ENCODE data around the gene RRAGC. TPM values are rescaled to one million over a fixed set of nuclear protein-coding genes. Genes with fewer than 3 reads are reported as not detected.

Gene RRAGC
- polyA plus RNA-seq, 2 of the 4 experiments (the other 2 are of a cell fraction) = 10.9 to 18.0 TPM

DNA sequence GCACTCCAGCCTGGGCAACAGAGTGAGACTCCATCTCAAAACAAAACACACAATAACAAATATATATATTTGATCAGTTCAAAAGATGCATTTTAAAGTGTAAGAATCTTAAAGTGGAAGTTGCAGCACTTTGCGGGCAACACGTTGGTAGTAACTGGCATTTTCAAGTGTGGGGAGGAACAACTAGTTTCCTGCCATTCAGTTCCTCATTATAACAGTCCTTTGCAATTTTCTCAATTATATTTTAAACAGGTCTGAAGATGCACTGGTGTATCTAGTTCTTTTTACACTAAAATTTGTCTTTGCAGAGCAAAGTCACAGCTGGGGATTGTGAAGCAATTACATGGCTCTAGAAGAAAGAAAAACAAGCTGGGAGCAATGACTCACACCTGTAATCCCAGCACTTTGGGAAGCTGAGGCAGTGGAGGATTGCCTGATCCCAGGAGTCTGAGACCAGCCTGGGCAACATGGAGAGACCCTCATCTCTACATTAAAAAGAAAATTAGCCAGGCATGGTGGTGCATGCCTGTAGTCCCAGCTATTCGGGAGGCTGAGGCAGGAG is 25.3 kb downstream of the RRAGC start (continued):
- TF ChIP-seq, protein P1, sequence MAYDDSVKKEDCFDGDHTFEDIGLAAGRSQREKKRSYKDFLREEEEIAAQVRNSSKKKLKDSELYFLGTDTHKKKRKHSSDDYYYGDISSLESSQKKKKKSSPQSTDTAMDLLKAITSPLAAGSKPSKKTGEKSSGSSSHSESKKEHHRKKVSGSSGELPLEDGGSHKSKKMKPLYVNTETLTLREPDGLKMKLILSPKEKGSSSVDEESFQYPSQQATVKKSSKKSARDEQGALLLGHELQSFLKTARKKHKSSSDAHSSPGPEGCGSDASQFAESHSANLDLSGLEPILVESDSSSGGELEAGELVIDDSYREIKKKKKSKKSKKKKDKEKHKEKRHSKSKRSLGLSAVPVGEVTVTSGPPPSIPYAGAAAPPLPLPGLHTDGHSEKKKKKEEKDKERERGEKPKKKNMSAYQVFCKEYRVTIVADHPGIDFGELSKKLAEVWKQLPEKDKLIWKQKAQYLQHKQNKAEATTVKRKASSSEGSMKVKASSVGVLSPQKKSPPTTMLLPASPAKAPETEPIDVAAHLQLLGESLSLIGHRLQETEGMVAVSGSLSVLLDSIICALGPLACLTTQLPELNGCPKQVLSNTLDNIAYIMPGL (CRISPR knock-in tag; IDR thresholded peaks at IDR 0.05; ENCODE audit: borderline replicate concordance) = no peak
- no peak for TF ChIP-seq TP53 (CRISPR knock-in tag; IDR thresholded peaks at IDR 0.05)
- TF ChIP-seq, protein P2, sequence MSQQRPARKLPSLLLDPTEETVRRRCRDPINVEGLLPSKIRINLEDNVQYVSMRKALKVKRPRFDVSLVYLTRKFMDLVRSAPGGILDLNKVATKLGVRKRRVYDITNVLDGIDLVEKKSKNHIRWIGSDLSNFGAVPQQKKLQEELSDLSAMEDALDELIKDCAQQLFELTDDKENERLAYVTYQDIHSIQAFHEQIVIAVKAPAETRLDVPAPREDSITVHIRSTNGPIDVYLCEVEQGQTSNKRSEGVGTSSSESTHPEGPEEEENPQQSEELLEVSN (IDR thresholded peaks at IDR 0.05; ENCODE audit: borderline replicate concordance, low read depth) = no peak

DNA sequence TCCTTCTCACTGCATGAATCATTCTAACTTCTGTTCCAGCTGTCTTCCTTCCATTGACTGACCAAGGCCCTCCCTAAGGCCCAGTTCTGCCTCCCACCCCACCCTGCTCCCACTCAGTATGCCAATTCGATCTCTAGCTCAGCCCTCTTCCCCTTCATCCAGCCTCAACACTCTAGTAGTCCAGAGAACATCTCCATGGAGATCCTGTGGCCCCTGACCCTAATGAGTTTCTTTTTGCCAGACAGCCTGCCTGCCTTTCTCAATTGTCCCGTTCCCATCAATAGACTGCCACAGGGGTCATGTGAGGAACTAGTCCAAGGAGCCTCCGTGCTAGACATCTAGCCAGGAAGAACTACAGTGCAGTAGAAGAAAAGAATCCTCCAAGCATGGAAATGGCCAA is 26.4 kb downstream of the RRAGC start:
- ChIA-PET CTCF (interaction anchor here (1.1 kb wide), 1 partner anchor 14 kb away, joined by 4 read pairs; no protein-coding TSS in a partner anchor), POLR2A (no interaction called here)
- H3K4me3 ChIP-seq = no peak overlapping the region
- no peak overlapping the region for H3K27ac ChIP-seq
- 16% methylated on average over 3 of the region's 3 CpGs for WGBS (ENCODE audit: missing lambda C conversion rate)
- DNase-seq (ENCODE audit: low read depth in 1 of 2, low spot score in 1 of 2) (no peak), ATAC-seq (no peak), FAIRE-seq (no peak)
- TF ChIP-seq NR3C1 (IDR thresholded peaks at IDR 0.05) (no peak), FOSB (CRISPR knock-in tag; IDR thresholded peaks at IDR 0.05) (no peak)
- TF ChIP-seq, protein P3, sequence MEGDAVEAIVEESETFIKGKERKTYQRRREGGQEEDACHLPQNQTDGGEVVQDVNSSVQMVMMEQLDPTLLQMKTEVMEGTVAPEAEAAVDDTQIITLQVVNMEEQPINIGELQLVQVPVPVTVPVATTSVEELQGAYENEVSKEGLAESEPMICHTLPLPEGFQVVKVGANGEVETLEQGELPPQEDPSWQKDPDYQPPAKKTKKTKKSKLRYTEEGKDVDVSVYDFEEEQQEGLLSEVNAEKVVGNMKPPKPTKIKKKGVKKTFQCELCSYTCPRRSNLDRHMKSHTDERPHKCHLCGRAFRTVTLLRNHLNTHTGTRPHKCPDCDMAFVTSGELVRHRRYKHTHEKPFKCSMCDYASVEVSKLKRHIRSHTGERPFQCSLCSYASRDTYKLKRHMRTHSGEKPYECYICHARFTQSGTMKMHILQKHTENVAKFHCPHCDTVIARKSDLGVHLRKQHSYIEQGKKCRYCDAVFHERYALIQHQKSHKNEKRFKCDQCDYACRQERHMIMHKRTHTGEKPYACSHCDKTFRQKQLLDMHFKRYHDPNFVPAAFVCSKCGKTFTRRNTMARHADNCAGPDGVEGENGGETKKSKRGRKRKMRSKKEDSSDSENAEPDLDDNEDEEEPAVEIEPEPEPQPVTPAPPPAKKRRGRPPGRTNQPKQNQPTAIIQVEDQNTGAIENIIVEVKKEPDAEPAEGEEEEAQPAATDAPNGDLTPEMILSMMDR (IDR thresholded peaks at IDR 0.05) = no peak
- H3K4me2 ChIP-seq = no peak overlapping the region
- no peaks in the 10 kb centered on the region for H3K4me1 ChIP-seq
- no peaks in the 10 kb centered on the region for H3K9me3 ChIP-seq

DNA sequence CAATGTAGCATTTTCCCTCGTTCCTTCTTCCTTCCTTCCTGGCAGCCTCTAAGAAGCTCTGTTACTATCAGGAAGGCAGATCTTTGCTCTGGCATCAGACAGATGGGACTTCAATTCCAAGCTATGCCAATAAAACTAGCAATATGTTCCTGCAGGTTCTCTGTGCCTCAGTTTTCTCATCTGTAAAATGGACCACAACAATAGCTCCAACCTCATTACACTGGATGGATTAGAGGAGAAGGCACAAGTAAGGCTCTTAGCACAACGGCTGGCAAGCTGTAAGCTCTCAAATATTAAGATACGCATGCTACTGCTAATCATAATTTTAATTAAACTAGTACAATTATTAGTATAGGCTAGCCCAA is 27.2 kb downstream of the RRAGC start:
- no peaks in the 10 kb centered on the region for H3K9me3 ChIP-seq
- no peaks in the 10 kb centered on the region for H3K4me1 ChIP-seq
- DNase-seq (ENCODE audit: low read depth in 1 of 2, low spot score in 1 of 2) (no peak), ATAC-seq (no peak), FAIRE-seq (no peak)
- WGBS (ENCODE audit: missing lambda C conversion rate) = 62% methylated on average over 3 of the region's 3 CpGs
- no peak overlapping the region for H3K4me3 ChIP-seq
- TF ChIP-seq CHD2 (IDR thresholded peaks at IDR 0.05; ENCODE audit: low read length, partially characterized antibody) (no peak), GATA3 (IDR thresholded peaks at IDR 0.05; ENCODE audit: borderline replicate concordance) (no peak), HDAC2 (IDR thresholded peaks at IDR 0.05) (no peak), RNF2 (IDR thresholded peaks at IDR 0.05; ENCODE audit: borderline replicate concordance, low read depth) (no peak), FOXS1 (CRISPR knock-in tag; IDR thresholded peaks at IDR 0.05) (no peak), HOXB13 (CRISPR knock-in tag; IDR thresholded peaks at IDR 0.05; ENCODE audit: low read depth) (no peak), TP53 (CRISPR knock-in tag; IDR thresholded peaks at IDR 0.05) (no peak), CEBPB (IDR thresholded peaks at IDR 0.05) (no peak), HEYL (CRISPR knock-in tag; IDR thresholded peaks at IDR 0.05) (no peak), RAD21 (conservative IDR thresholded peaks at IDR 0.05 in 1 of 2, IDR thresholded peaks at IDR 0.05 in 1 of 2) (no peak), PHF8 (IDR thresholded peaks at IDR 0.05; ENCODE audit: borderline replicate concordance, low read depth) (no peak), BHLHE40 (IDR thresholded peaks at IDR 0.05; ENCODE audit: low read depth, low read length) (no peak)
- TF ChIP-seq, protein P4, sequence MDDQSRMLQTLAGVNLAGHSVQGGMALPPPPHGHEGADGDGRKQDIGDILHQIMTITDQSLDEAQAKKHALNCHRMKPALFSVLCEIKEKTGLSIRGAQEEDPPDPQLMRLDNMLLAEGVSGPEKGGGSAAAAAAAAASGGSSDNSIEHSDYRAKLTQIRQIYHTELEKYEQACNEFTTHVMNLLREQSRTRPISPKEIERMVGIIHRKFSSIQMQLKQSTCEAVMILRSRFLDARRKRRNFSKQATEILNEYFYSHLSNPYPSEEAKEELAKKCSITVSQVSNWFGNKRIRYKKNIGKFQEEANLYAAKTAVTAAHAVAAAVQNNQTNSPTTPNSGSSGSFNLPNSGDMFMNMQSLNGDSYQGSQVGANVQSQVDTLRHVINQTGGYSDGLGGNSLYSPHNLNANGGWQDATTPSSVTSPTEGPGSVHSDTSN (IDR thresholded peaks at IDR 0.05) = no peak
- TF ChIP-seq, protein P2 (IDR thresholded peaks at IDR 0.05; ENCODE audit: borderline replicate concordance, low read depth) = no peak
- TF ChIP-seq, protein P5, sequence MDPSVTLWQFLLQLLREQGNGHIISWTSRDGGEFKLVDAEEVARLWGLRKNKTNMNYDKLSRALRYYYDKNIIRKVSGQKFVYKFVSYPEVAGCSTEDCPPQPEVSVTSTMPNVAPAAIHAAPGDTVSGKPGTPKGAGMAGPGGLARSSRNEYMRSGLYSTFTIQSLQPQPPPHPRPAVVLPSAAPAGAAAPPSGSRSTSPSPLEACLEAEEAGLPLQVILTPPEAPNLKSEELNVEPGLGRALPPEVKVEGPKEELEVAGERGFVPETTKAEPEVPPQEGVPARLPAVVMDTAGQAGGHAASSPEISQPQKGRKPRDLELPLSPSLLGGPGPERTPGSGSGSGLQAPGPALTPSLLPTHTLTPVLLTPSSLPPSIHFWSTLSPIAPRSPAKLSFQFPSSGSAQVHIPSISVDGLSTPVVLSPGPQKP (IDR thresholded peaks at IDR 0.05; ENCODE audit: low read depth, low read length) = no peak
- ChIA-PET CTCF (interaction anchor here (1.1 kb wide), 2 partner anchors 14 to 813 kb away, joined by 4 read pairs; no protein-coding TSS in a partner anchor), POLR2A (no interaction called here)
- no peak overlapping the region for H3K4me2 ChIP-seq
- no peak overlapping the region for H3K27ac ChIP-seq

Measured in A549 (cell line).